ENCODE measurements around the gene TBATA. TPM values are rescaled to one million over a fixed set of nuclear protein-coding genes. Genes with fewer than 3 reads are reported as not detected.
"Not testable (repeated sequence)": the region's sequence is repeated elsewhere in the genome, so short reads cannot be mapped to it uniquely, and the experiment has no call there.

The TBATA gene
- total RNA-seq, 1 donor from 2014 or later, result not detected

GRCh38 chr10:70773461-70773860, 11.7 kb downstream of the TBATA start:
- Mint-ChIP-seq H3K36me3 (ENCODE audit: low read depth) (no peaks in the 10 kb centered on the region), H3K9me3 (no peaks in the 10 kb centered on the region), H3K27ac (no peak overlapping the region), H3K4me3 (ENCODE audit: low read depth) (no peak overlapping the region), H3K4me1 (ENCODE audit: low read depth) (no peaks in the 10 kb centered on the region), H3K27me3 (ENCODE audit: low read depth) (peaks cover 2% of the 10 kb centered on the region)
- no peak for DNase-seq (ENCODE audit: low spot score)
- intact Hi-C loops (cut with micrococcal nuclease), result no loop called here

GRCh38 chr10:70772627-70773026, 12.6 kb downstream of the TBATA start:
- no peak for DNase-seq (ENCODE audit: low spot score)
- intact Hi-C loops (cut with micrococcal nuclease), result no loop called here

GRCh38 chr10:70771311-70772194, 13.6 kb downstream of the TBATA start:
- H3K36me3 Mint-ChIP-seq (ENCODE audit: low read depth), result no peaks in the 10 kb centered on the region
- H3K9me3 Mint-ChIP-seq, result peaks cover 5% of the 10 kb centered on the region
- intact Hi-C loops (cut with micrococcal nuclease), result no loop called here
- H3K4me3 Mint-ChIP-seq (ENCODE audit: low read depth), result no peak overlapping the region
- no peak overlapping the region for H3K27ac Mint-ChIP-seq
- no peaks in the 10 kb centered on the region for H3K4me1 Mint-ChIP-seq (ENCODE audit: low read depth)
- peaks cover 10% of the 10 kb centered on the region for H3K27me3 Mint-ChIP-seq (ENCODE audit: low read depth)
- no peak for DNase-seq (ENCODE audit: low spot score)

More at GRCh38 chr10:70772627-70773026, 12.6 kb downstream of the TBATA start:
- Mint-ChIP-seq H3K27me3 (ENCODE audit: low read depth) (peaks cover 4% of the 10 kb centered on the region), H3K4me1 (ENCODE audit: low read depth) (no peaks in the 10 kb centered on the region), H3K27ac (no peak overlapping the region), H3K4me3 (ENCODE audit: low read depth) (no peak overlapping the region), H3K36me3 (ENCODE audit: low read depth) (no peaks in the 10 kb centered on the region), H3K9me3 (no peaks in the 10 kb centered on the region)

GRCh38 chr10:70770516-70770915, 14.7 kb downstream of the TBATA start:
- H3K27me3 Mint-ChIP-seq (ENCODE audit: low read depth), result peaks cover 10% of the 10 kb centered on the region
- intact Hi-C loops (cut with micrococcal nuclease); H3K9me3 Mint-ChIP-seq; H3K4me1 Mint-ChIP-seq (ENCODE audit: low read depth); H3K36me3 Mint-ChIP-seq (ENCODE audit: low read depth); DNase-seq (ENCODE audit: low spot score); H3K27ac Mint-ChIP-seq; H3K4me3 Mint-ChIP-seq (ENCODE audit: low read depth): not testable (repeated sequence)

GRCh38 chr10:70770001-70770400, 15.2 kb downstream of the TBATA start:
- DNase-seq (ENCODE audit: low spot score), result no peak
- peaks cover 10% of the 10 kb centered on the region for H3K27me3 Mint-ChIP-seq (ENCODE audit: low read depth)
- H3K9me3 Mint-ChIP-seq, result peaks cover 15% of the 10 kb centered on the region
- H3K4me3 Mint-ChIP-seq (ENCODE audit: low read depth), result no peak overlapping the region
- intact Hi-C loops (cut with micrococcal nuclease), result no loop called here
- no peak overlapping the region for H3K27ac Mint-ChIP-seq
- no peaks in the 10 kb centered on the region for H3K4me1 Mint-ChIP-seq (ENCODE audit: low read depth)
- H3K36me3 Mint-ChIP-seq (ENCODE audit: low read depth), result no peaks in the 10 kb centered on the region

- intact Hi-C loops (cut with micrococcal nuclease), result no loop called here
- no peak for DNase-seq (ENCODE audit: low spot score)
- Mint-ChIP-seq H3K4me1 (ENCODE audit: low read depth) (no peaks in the 10 kb centered on the region), H3K36me3 (ENCODE audit: low read depth) (no peaks in the 10 kb centered on the region), H3K27me3 (ENCODE audit: low read depth) (peaks cover 10% of the 10 kb centered on the region), H3K27ac (no peak overlapping the region), H3K4me3 (ENCODE audit: low read depth) (no peak overlapping the region), H3K9me3 (peaks cover 15% of the 10 kb centered on the region)
Observed at GRCh38 chr10:70769121-70769520, 16.1 kb downstream of the TBATA start.

GRCh38 chr10:70768026-70768685, 17.0 kb downstream of the TBATA start:
- H3K27ac Mint-ChIP-seq; H3K36me3 Mint-ChIP-seq (ENCODE audit: low read depth); intact Hi-C loops (cut with micrococcal nuclease); H3K4me3 Mint-ChIP-seq (ENCODE audit: low read depth); H3K4me1 Mint-ChIP-seq (ENCODE audit: low read depth); DNase-seq (ENCODE audit: low spot score): not testable (repeated sequence)
- Mint-ChIP-seq H3K27me3 (ENCODE audit: low read depth) (peaks cover 10% of the 10 kb centered on the region), H3K9me3 (peaks cover 15% of the 10 kb centered on the region)

GRCh38 chr10:70765794-70766594, 19.2 kb downstream of the TBATA start:
- intact Hi-C loops (cut with micrococcal nuclease), result no loop called here
- no peak for DNase-seq (ENCODE audit: low spot score)
- Mint-ChIP-seq H3K36me3 (ENCODE audit: low read depth) (no peaks in the 10 kb centered on the region), H3K27me3 (ENCODE audit: low read depth) (peaks cover 9% of the 10 kb centered on the region), H3K4me1 (ENCODE audit: low read depth) (no peaks in the 10 kb centered on the region), H3K4me3 (ENCODE audit: low read depth) (no peak overlapping the region), H3K27ac (no peak overlapping the region), H3K9me3 (peaks cover 15% of the 10 kb centered on the region)

- H3K4me3 Mint-ChIP-seq (ENCODE audit: low read depth), result no peak overlapping the region
- H3K27ac Mint-ChIP-seq, result no peak overlapping the region
- H3K36me3 Mint-ChIP-seq (ENCODE audit: low read depth), result no peaks in the 10 kb centered on the region
- H3K27me3 Mint-ChIP-seq (ENCODE audit: low read depth), result peaks cover 9% of the 10 kb centered on the region
- H3K9me3 Mint-ChIP-seq, result peaks cover 15% of the 10 kb centered on the region
- H3K4me1 Mint-ChIP-seq (ENCODE audit: low read depth), result peaks cover 5% of the 10 kb centered on the region
- DNase-seq (ENCODE audit: low spot score), result no peak
- intact Hi-C loops (cut with micrococcal nuclease), result no loop called here
Observed at GRCh38 chr10:70763567-70763966, 21.6 kb downstream of the TBATA start.

GRCh38 chr10:70762441-70763175, 22.6 kb downstream of the TBATA start:
- intact Hi-C loops (cut with micrococcal nuclease), result no loop called here
- peaks cover 15% of the 10 kb centered on the region for H3K9me3 Mint-ChIP-seq
- H3K36me3 Mint-ChIP-seq (ENCODE audit: low read depth), result no peaks in the 10 kb centered on the region
- no peak overlapping the region for H3K4me3 Mint-ChIP-seq (ENCODE audit: low read depth)
- H3K27ac Mint-ChIP-seq, result no peak overlapping the region
- no peak for DNase-seq (ENCODE audit: low spot score)
- peaks cover 7% of the 10 kb centered on the region for H3K27me3 Mint-ChIP-seq (ENCODE audit: low read depth)
- H3K4me1 Mint-ChIP-seq (ENCODE audit: low read depth), result peaks cover 6% of the 10 kb centered on the region

GRCh38 chr10:70761727-70762350, 23.3 kb downstream of the TBATA start:
- Mint-ChIP-seq H3K27me3 (ENCODE audit: low read depth) (peaks cover 4% of the 10 kb centered on the region), H3K4me1 (ENCODE audit: low read depth) (peaks cover 6% of the 10 kb centered on the region), H3K36me3 (ENCODE audit: low read depth) (no peaks in the 10 kb centered on the region), H3K4me3 (ENCODE audit: low read depth) (no peak overlapping the region), H3K27ac (no peak overlapping the region), H3K9me3 (peaks cover 14% of the 10 kb centered on the region)
- intact Hi-C loops (cut with micrococcal nuclease), result no loop called here
- no peak for DNase-seq (ENCODE audit: low spot score)

GRCh38 chr10:70761031-70761601, 24.1 kb downstream of the TBATA start:
- no peak overlapping the region for H3K4me3 Mint-ChIP-seq (ENCODE audit: low read depth)
- H3K27ac Mint-ChIP-seq, result no peak overlapping the region
- DNase-seq (ENCODE audit: low spot score), result no peak
- no peaks in the 10 kb centered on the region for H3K27me3 Mint-ChIP-seq (ENCODE audit: low read depth)
- no peaks in the 10 kb centered on the region for H3K36me3 Mint-ChIP-seq (ENCODE audit: low read depth)
- peaks cover 9% of the 10 kb centered on the region for H3K9me3 Mint-ChIP-seq
- peaks cover 6% of the 10 kb centered on the region for H3K4me1 Mint-ChIP-seq (ENCODE audit: low read depth)
- intact Hi-C loops (cut with micrococcal nuclease), result no loop called here

Measured in activated T-helper 2 cell treated with anti-CD3 and anti-CD28 coated beads, Interferon-gamma antibody, Interleukin-2, Interleukin-4, amounts not matched to agents 10 μg/mL and 5 μg/mL and 100 μg/mL, durations not matched to agents 14 hours and 24 hours and 36 hours (primary cell).